ENCODE results near the gene CACNA1C.

DNA sequence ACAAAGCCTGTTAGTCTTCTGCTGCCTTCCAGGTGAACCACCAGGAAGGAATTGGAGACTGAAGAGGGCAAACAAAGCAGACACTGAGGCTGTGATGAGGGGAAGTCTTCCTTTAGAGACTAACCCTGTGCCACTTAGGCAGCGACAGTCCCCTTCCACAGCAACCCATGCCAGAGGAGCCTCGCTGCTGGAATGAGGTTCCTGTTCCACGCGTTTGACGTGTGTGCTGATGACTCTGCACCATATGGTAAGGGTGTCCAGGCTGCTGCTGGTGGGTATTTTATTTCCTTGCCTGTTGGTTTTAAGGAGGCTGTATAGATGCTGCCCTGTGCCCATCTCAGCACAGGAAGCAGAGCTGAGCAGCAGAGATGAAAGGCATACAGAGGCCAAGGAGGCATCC, 380.1 kb downstream of the CACNA1C start:
- TF ChIP-seq POLR2A (IDR thresholded peaks at IDR 0.05; ENCODE audit: low read depth, low read length) (no peak), SPI1 (IDR thresholded peaks at IDR 0.05; ENCODE audit: low read depth, low read length) (no peak), PAX5 (IDR thresholded peaks at IDR 0.05; ENCODE audit: insufficient read depth, low read length, severe bottlenecking) (no peak), POLR2AphosphoS5 (IDR thresholded peaks at IDR 0.05; ENCODE audit: low read depth, low read length) (no peak), POU2F2 (IDR thresholded peaks at IDR 0.05; ENCODE audit: low read depth, low read length) (no peak)

All from GM12891 (cell line).